OCI-LY7 (cell line): ENCODE measurements around the gene TMEM9B. TPM values are rescaled to one million over a fixed set of nuclear protein-coding genes. Genes with fewer than 3 reads are reported as not detected.

Experiments used
- BruUV-seq: library from RNA; stranded (reverse); fragments of 400-500 nt; replicated peaks from 2 replicates; lab custom pipeline; 2021; lab: Mats Ljungman, UMichigan
- CTCF ChIA-PET: fragments of 300-600 bp; sonication (Branson Sonifier 250); formaldehyde crosslinking; loops from one replicate; lab custom pipeline; 2022; ENCODE audit warnings: antibody characterized with exemption; ENCODE audit not compliant: unreplicated experiment; lab: Charles Lee
- POLR2A ChIA-PET: fragments of 300-600 bp; sonication (Branson Sonifier 250); formaldehyde crosslinking; loops from one replicate; lab custom pipeline; 2022; ENCODE audit warnings: antibody characterized with exemption; lab: Charles Lee
- DNase-seq: peaks from one replicate; pipeline ENCODE4 v3.0.0-alpha.2; 2015; ENCODE audit warnings: low spot score
- H2AFZ ChIP-seq: fragments of 200-600 bp; sonication (generic), shearing (Covaris generic); 2 replicates; pipeline ENCODE4 v1.6.1; 2014; ENCODE audit warnings: mild to moderate bottlenecking, antibody characterized with exemption, low read length, moderate library complexity
- H3K27ac ChIP-seq: fragments of 200-600 bp; sonication (generic); 2 replicates; pipeline ENCODE4 v1.5.1; 2014; ENCODE audit warnings: mixed run types, low read depth, mild to moderate bottlenecking, moderate library complexity, low read length, inconsistent platforms; ENCODE audit not compliant: poor library complexity, severe bottlenecking
- H3K36me3 ChIP-seq: fragments of 200-600 bp; sonication (generic); 2 replicates; pipeline ENCODE4 v1.6.1; 2014; ENCODE audit warnings: mild to moderate bottlenecking, antibody characterized with exemption, low read length, moderate library complexity, mixed read lengths; ENCODE audit not compliant: insufficient read depth
- H3K4me1 ChIP-seq: fragments of 200-600 bp; sonication (generic); 2 replicates; pipeline ENCODE4 v1.5.1; 2014; ENCODE audit warnings: mild to moderate bottlenecking, low read length; ENCODE audit not compliant: insufficient read depth, poor library complexity, severe bottlenecking
- H3K4me2 ChIP-seq: fragments of 200-600 bp; sonication (generic); 2 replicates; pipeline ENCODE4 v1.6.1; 2014; ENCODE audit warnings: mild to moderate bottlenecking, low read length
- H3K4me3 ChIP-seq: fragments of 200-600 bp; sonication (generic); 2 replicates; pipeline ENCODE4 v1.5.1; 2014; ENCODE audit warnings: mild to moderate bottlenecking, low read depth, low read length; ENCODE audit not compliant: poor library complexity, severe bottlenecking
- H3K79me2 ChIP-seq: fragments of 200-600 bp; sonication (generic); 2 replicates; pipeline ENCODE4 v1.6.1; 2016; ENCODE audit warnings: low read depth, mild to moderate bottlenecking, low read length, moderate library complexity, mixed read lengths; ENCODE audit not compliant: insufficient read depth
- H3K9me2 ChIP-seq: fragments of 200-600 bp; sonication (generic); 2 replicates; pipeline ENCODE4 v1.6.1; 2016; ENCODE audit warnings: mild to moderate bottlenecking, low read length, mixed read lengths; ENCODE audit not compliant: insufficient read depth
- H3K9me3 ChIP-seq: fragments of 200-600 bp; sonication (generic); 2 replicates; pipeline ENCODE4 v1.6.1; 2014; ENCODE audit warnings: mild to moderate bottlenecking, mixed run types, low read length, mixed read lengths
- H4K20me1 ChIP-seq: fragments of 200-600 bp; sonication (generic); 2 replicates; pipeline ENCODE4 v1.6.1; 2014; ENCODE audit warnings: mild to moderate bottlenecking, antibody characterized with exemption, low read length, moderate library complexity, mixed read lengths; ENCODE audit not compliant: insufficient read depth
- EZH2phosphoT487 ChIP-seq: fragments of 200-600 bp; sonication (generic); IDR thresholded peaks from 2 replicates; pipeline ENCODE4 v1.6.1; 2018; ENCODE audit warnings: low read depth, borderline replicate concordance, mild to moderate bottlenecking, mixed run types, antibody characterized with exemption, low read length, moderate library complexity, mixed read lengths
- intact Hi-C: fragments of 100-400 bp; cut with micrococcal nuclease; formaldehyde crosslinking; loops from one replicate; pipeline ENCODE4 v1.10.0; 2022; ENCODE audit not compliant: unreplicated experiment
- total RNA-seq, 2 experiments: library from RNA; depleted of rRNA in 1 of 2; stranded (reverse); fragments of >200 nt in 1 of 2; shearing (Covaris generic) in 1 of 2; gene quantifications; 2 replicates each; pipeline ENCODE4 v1.2.3, GENCODE V29; 2014 to 2022
- TF ChIP-seq, protein P1 (sequence below): fragments of 200-600 bp; sonication (generic); conservative IDR thresholded peaks from 2 replicates; pipeline ENCODE4 v1.5.1; 2014; ENCODE audit warnings: mild to moderate bottlenecking, antibody characterized with exemption, low read length, moderate library complexity, mixed read lengths

The TMEM9B gene
- total RNA-seq, 2 experiments from 2014 or later: 13.0 to 13.4 TPM

DNA sequence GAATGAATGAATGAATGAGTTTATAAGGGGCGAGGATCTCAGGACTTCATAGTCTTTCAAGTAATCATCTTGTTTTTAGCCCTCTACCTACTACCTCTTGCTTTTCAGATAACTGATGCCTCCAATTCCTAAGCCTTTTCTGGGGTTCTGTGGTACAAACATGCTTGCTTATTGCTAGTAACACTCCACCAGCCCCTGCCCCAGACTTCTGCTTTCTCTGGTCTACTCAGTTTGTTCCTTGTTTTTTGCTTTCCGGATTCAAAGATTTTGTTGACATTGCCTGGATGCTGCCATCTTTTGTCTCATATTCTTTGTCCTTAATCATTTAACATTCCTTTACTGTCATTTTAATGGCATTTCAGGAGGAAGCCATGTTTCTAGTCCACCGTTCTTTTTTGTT lies 8.9 kb upstream of the TMEM9B start:
- Histone ChIP-seq H2AFZ (no peak overlapping the region), H3K4me2 (no peak overlapping the region), H3K27ac (no peak overlapping the region), H4K20me1 (no peaks in the 10 kb centered on the region), H3K4me3 (no peak overlapping the region), H3K9me3 (no peaks in the 10 kb centered on the region), H3K79me2 (no peaks in the 10 kb centered on the region), H3K9me2 (no peaks in the 10 kb centered on the region), H3K4me1 (no peaks in the 10 kb centered on the region), H3K36me3 (no peaks in the 10 kb centered on the region)
- ChIA-PET CTCF (no interaction called here), POLR2A (no interaction called here)
- TF ChIP-seq EZH2phosphoT487: no peak
- TF ChIP-seq, protein P1, sequence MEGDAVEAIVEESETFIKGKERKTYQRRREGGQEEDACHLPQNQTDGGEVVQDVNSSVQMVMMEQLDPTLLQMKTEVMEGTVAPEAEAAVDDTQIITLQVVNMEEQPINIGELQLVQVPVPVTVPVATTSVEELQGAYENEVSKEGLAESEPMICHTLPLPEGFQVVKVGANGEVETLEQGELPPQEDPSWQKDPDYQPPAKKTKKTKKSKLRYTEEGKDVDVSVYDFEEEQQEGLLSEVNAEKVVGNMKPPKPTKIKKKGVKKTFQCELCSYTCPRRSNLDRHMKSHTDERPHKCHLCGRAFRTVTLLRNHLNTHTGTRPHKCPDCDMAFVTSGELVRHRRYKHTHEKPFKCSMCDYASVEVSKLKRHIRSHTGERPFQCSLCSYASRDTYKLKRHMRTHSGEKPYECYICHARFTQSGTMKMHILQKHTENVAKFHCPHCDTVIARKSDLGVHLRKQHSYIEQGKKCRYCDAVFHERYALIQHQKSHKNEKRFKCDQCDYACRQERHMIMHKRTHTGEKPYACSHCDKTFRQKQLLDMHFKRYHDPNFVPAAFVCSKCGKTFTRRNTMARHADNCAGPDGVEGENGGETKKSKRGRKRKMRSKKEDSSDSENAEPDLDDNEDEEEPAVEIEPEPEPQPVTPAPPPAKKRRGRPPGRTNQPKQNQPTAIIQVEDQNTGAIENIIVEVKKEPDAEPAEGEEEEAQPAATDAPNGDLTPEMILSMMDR: no peak
- BruUV-seq: no TSS peak
- intact Hi-C loops: no loop called here
- no peak for DNase-seq

DNA sequence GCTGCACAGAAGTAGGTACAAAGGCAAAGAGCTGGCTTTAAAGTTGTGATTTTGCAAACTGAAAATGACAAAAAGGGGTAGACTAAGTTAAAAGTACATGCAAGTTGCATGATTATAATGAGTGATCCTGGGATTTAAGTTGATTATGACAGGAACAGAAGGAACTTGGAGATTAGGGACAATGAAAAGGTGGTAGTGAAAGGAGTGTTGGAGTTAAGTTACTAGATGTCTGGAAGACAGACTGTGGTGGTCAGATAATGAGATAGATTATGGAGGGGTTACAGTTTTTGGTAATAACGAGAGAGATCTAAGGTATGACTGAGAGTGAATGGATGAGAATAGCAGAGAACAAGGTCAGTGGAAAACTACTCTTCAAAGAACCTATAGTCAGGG lies 7.7 kb upstream of the TMEM9B start:
- H4K20me1 ChIP-seq: no peaks in the 10 kb centered on the region
- BruUV-seq: no TSS peak
- H3K9me2 ChIP-seq: no peaks in the 10 kb centered on the region
- no peak overlapping the region for H2AFZ ChIP-seq
- no peak overlapping the region for H3K4me3 ChIP-seq
- H3K4me1 ChIP-seq: no peaks in the 10 kb centered on the region
- no peak overlapping the region for H3K27ac ChIP-seq
- H3K79me2 ChIP-seq: no peaks in the 10 kb centered on the region
- CTCF ChIA-PET: no interaction called here
- TF ChIP-seq EZH2phosphoT487: no peak
- TF ChIP-seq, protein P1: no peak
- POLR2A ChIA-PET: no interaction called here
- intact Hi-C loops: no loop called here
- H3K36me3 ChIP-seq: no peaks in the 10 kb centered on the region; the same call in 1 of the 2 replicates
- no peaks in the 10 kb centered on the region for H3K9me3 ChIP-seq
- no peak for DNase-seq
- no peak overlapping the region for H3K4me2 ChIP-seq

DNA sequence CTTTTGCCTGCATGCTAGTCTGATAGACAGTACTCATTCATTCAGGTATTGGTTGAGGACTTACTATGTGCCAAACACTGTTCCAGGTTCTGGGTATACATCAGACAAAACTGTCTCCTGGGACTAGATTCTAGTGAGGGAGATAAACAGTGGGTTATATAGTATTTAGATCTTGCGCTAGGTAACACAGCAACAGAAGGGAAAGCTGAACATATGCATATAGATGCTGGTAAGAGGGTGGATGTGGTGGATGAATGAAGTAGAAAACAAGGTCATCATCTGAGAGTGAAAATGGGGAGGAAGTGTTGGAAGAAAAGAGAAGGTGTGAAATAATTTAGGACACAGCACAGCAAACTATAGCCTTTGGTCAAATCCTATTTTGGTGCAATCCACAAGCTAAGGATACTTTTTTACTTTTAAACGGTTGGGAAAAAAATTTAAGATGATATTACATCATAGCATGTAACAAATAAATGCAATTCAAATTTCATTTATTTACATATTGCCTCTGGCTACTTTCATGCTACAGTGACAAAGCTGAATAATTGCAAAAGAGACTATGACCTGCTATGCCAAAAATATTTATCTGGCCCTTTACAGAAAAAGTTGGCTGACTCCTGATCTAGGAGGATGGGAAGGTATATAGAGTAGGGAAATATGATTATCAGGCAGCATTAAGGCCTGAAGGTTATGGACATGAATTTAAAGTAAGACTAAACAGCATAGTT lies 7.1 kb upstream of the TMEM9B start:
- intact Hi-C loops: no loop called here
- CTCF ChIA-PET: no interaction called here
- POLR2A ChIA-PET: no interaction called here

More for the DNA sequence above, 7.1 kb upstream of the TMEM9B start:
- no peaks in the 10 kb centered on the region for H4K20me1 ChIP-seq
- no peak overlapping the region for H3K4me3 ChIP-seq
- H3K4me2 ChIP-seq: no peak overlapping the region
- H3K36me3 ChIP-seq: no peaks in the 10 kb centered on the region; the same call in 1 of the 2 replicates
- TF ChIP-seq EZH2phosphoT487: no peak
- TF ChIP-seq, protein P1: no peak
- H3K4me1 ChIP-seq: no peaks in the 10 kb centered on the region
- no peak overlapping the region for H3K27ac ChIP-seq
- H3K79me2 ChIP-seq: no peaks in the 10 kb centered on the region
- H3K9me2 ChIP-seq: no peaks in the 10 kb centered on the region
- no peak overlapping the region for H2AFZ ChIP-seq
- H3K9me3 ChIP-seq: no peaks in the 10 kb centered on the region
- no TSS peak for BruUV-seq
- DNase-seq: no peak
